Heart left ventricle (tissue), 16 donors: Measurements from ENCODE around the gene IGSF10. TPM values are rescaled to one million over a fixed set of nuclear protein-coding genes. Genes with fewer than 3 reads are reported as not detected.

ENCODE experiments used
- ATAC-seq, 4 donors: fragments of 200-7000 bp; cut with Tn5 transposase; one replicate each; pipeline ENCODE4 v1.9.1; 2020 to 2022; ENCODE audit warnings: moderate library complexity in 4 of 4, mild to moderate bottlenecking in 3 of 4, moderate number of reproducible peaks in 1 of 4
- DNase-seq, 5 donors: peaks; one replicate each; pipeline ENCODE4 v3.0.0-alpha.2; 2020
- H3K27ac ChIP-seq, 12 donors: fragments of 200-600 bp; sonication (generic) in 4 of 12; one replicate each; pipeline versions ENCODE4 v1.5.0 to v1.8.0; 2016 to 2022; ENCODE audit warnings: mild to moderate bottlenecking in 2 of 12
- H3K27me3 ChIP-seq, 9 donors: fragments of 200-600 bp; sonication (generic) in 2 of 9; one replicate each; pipeline versions ENCODE4 v1.5.1 to v1.8.0; 2016 to 2022; ENCODE audit warnings: mild to moderate bottlenecking in 3 of 9
- H3K36me3 ChIP-seq, 9 donors: fragments of 200-600 bp; sonication (generic) in 2 of 9; one replicate each; pipeline versions ENCODE4 v1.5.0 to v1.8.0; 2018 to 2022; ENCODE audit warnings: mild to moderate bottlenecking in 2 of 9
- H3K4me1 ChIP-seq, 12 donors: fragments of 200-600 bp; sonication (generic) in 4 of 12; one replicate each; pipeline versions ENCODE4 v1.5.0 to v1.8.0; 2016 to 2022; ENCODE audit warnings: mild to moderate bottlenecking in 3 of 12
- H3K4me3 ChIP-seq, 12 donors: fragments of 200-600 bp; sonication (generic) in 4 of 12; one replicate each; pipeline versions ENCODE4 v1.5.0 to v1.8.0; 2017 to 2022; ENCODE audit warnings: mild to moderate bottlenecking in 9 of 12, moderate library complexity in 4 of 12
- H3K9me3 ChIP-seq, 12 donors: fragments of 200-600 bp; sonication (generic) in 4 of 12; one replicate each; pipeline versions ENCODE4 v1.5.0 to v1.8.0; 2016 to 2022; ENCODE audit warnings: mild to moderate bottlenecking in 1 of 12
- CTCF ChIP-seq, 12 donors: fragments of 200-600 bp; sonication (generic) in 4 of 12; IDR thresholded peaks; one replicate each; pipeline versions ENCODE4 v1.5.0 to v1.8.0; 2018 to 2022; ENCODE audit warnings: antibody characterized with exemption in 12 of 12, mild to moderate bottlenecking in 5 of 12
- POLR2A ChIP-seq, 2 donors: fragments of 450-650 bp; IDR thresholded peaks; one replicate each; pipeline ENCODE4 v1.6.1; 2017; ENCODE audit warnings: antibody characterized with exemption in 2 of 2, mild to moderate bottlenecking in 2 of 2, moderate library complexity in 2 of 2
- WGBS, 4 donors: extraction: QIAGEN DNeasy Blood & Tissue Kit in 2 of 4; methylation state at CpG; one replicate each; pipeline versions ENCODE4 v1.1.5 to v1.1.7; 2013 to 2018; 5-methylcytosine and 5-hydroxymethylcytosine counted together
- intact Hi-C, 10 donors: fragments of 100-400 bp; cut with DNase I; formaldehyde crosslinking; loops; one replicate each; pipeline versions ENCODE4 v1.11.1 to v1.14.2; 2022
- polyA plus RNA-seq, 2 donors: library from polyadenylated mRNA; stranded (reverse); fragments of 200-250 nt; gene quantifications; one replicate each; pipeline ENCODE4 v1.2.3, GENCODE V29; 2013
- total RNA-seq, 9 donors: library from RNA; depleted of rRNA in 2 of 9; stranded (reverse); fragments of >200 nt in 2 of 9; fragmentation: NEBNext Ultra II Directional in 3 of 9; extraction: Animal tissue kit (Norgen Biotek cat#: 25700) in 3 of 9; gene quantifications; one replicate each; pipeline versions ENCODE4 v1.1.0 to v1.2.4, GENCODE V29; 2016 to 2023
- donor health status: ischemic (EF 13 %, LVEDD 7.1; RV severe dilation, severe dysfunction).
- donor health status: healthy with polysubstance abuse.
- donor health status: DM: no; HTN: yes; CAD: no.
- donor health status: DM: no; HTN: no; CAD: no.
- donor health status: ischemic (EF 25% LVEDD 6.9; RV normal size, moderate dysfunction).
- donor health status: ischemic (EF 25% LVEDD 5.7; RV mildly dilated, moderate dysfunction).
- donor health status: healthy.
- donor health status: DM: yes; HTN: yes; CAD: no.
- donor health status: ischemic (EF 35%, LVEDD 5.7; RV mildly dilated, moderate dysfunction).
- donor health status: nonischemic (EF 11% LVEDD 7.7; RV severe dilation, severe dysfunction).
- donor health status: DM: yes; HTN: yes; CAD: no.
- donor health status: PGD.
- donor health status: ischemic (EF 29% LVEDD 5.4; RV normal size, mild dysfunction).
- donor health status: nonischemic (EF 23%, LVEDD 6.1; RV moderate dilation, normal function).

IGSF10 gene
- total and polyA plus RNA-seq, 11 donors = 0.36 to 8.8 (median 1.2) TPM

- Histone ChIP-seq H3K36me3 (no peaks in the 10 kb centered on the region), H3K4me3 (no peak overlapping the region), H3K4me1 (no peaks in the 10 kb centered on the region), H3K27ac (no peak overlapping the region), H3K9me3 (no peaks in the 10 kb centered on the region), H3K27me3 (no peaks in the 10 kb centered on the region)
- ATAC-seq (no peak), DNase-seq (no peak)
- no peak for TF ChIP-seq CTCF (IDR thresholded peaks at IDR 0.05)
- no peak for TF ChIP-seq POLR2A (IDR thresholded peaks at IDR 0.05)
- intact Hi-C loops = loop anchor here in 2 of 10 donors (10.0 kb wide), 2 partner anchors 230 to 480 kb away; no protein-coding TSS in a partner anchor
- 58 to 79% (median 68%) methylated on average over 1 of the region's 1 CpG for WGBS, 4 donors
These were observed 26.5 kb downstream of the IGSF10 start for GRCh38 chr3:151434151-151434890.

- intact Hi-C loops = loop anchor here in 2 of 10 donors (10.0 kb wide), 2 partner anchors 232 to 482 kb away; no protein-coding TSS in a partner anchor
- ATAC-seq = no peak
These were observed 28.1 kb downstream of the IGSF10 start for GRCh38 chr3:151432616-151433372.

GRCh38 chr3:151431940-151432339, 28.9 kb downstream of the IGSF10 start:
- TF ChIP-seq CTCF (IDR thresholded peaks at IDR 0.05) (no peak), POLR2A (IDR thresholded peaks at IDR 0.05) (no peak)
- Histone ChIP-seq H3K4me3 (no peak overlapping the region), H3K36me3 (no peaks in the 10 kb centered on the region), H3K9me3 (no peaks in the 10 kb centered on the region), H3K27me3 (no peaks in the 10 kb centered on the region), H3K4me1 (no peaks in the 10 kb centered on the region), H3K27ac (no peak overlapping the region)
- DNase-seq (no peak), ATAC-seq (no peak)
- 78 to 86% (median 82%) methylated on average over 3 of the region's 3 CpGs for WGBS, 4 donors
- intact Hi-C loops = loop anchor here in 2 of 10 donors (10.0 kb wide), 2 partner anchors 233 to 483 kb away; no protein-coding TSS in a partner anchor

More at GRCh38 chr3:151432616-151433372, 28.1 kb downstream of the IGSF10 start:
- Histone ChIP-seq H3K27ac (no peak overlapping the region), H3K4me1 (no peaks in the 10 kb centered on the region), H3K36me3 (no peaks in the 10 kb centered on the region), H3K9me3 (no peaks in the 10 kb centered on the region), H3K27me3 (no peaks in the 10 kb centered on the region), H3K4me3 (no peak overlapping the region)
- WGBS, 4 donors = 85 to 91% (median 90%) methylated on average over 7 of the region's 7 CpGs
- TF ChIP-seq CTCF (IDR thresholded peaks at IDR 0.05) (no peak), POLR2A (IDR thresholded peaks at IDR 0.05) (no peak)
- no peak for DNase-seq
